Lower leg skin (tissue), 3 donors: ENCODE data around the gene CACFD1.

Source experiments
- CTCF ChIP-seq, 3 donors: fragments of 450-650 bp; IDR thresholded peaks; one replicate each; pipeline ENCODE4 v1.5.1; 2016; ENCODE audit warnings: antibody characterized with exemption in 3 of 3, mild to moderate bottlenecking in 3 of 3, moderate library complexity in 2 of 3
- POLR2A ChIP-seq, 2 donors: fragments of 450-650 bp; IDR thresholded peaks; one replicate each; pipeline ENCODE4 v1.6.1; 2016 to 2017; ENCODE audit warnings: antibody characterized with exemption in 2 of 2, mild to moderate bottlenecking in 1 of 2, moderate library complexity in 1 of 2

GRCh38 chr9:133454943-133455673 is 4.7 kb upstream of the CACFD1 start:
- TF ChIP-seq CTCF (IDR thresholded peaks at IDR 0.05) = no peak
- TF ChIP-seq POLR2A (IDR thresholded peaks at IDR 0.05) = no peak
